Measurements from ENCODE around the gene VAMP1. TPM values are rescaled to one million over a fixed set of nuclear protein-coding genes. Genes with fewer than 3 reads are reported as not detected.

The VAMP1 gene
- total and polyA plus RNA-seq, 2 of the 13 experiments (the other 11 are each of a cell fraction or from before 2014, with no cell fraction given): 2.5 to 7.4 TPM

GRCh38 chr12:6444031-6444430 is 26.4 kb downstream of the VAMP1 start (continued):
- no peak for TF ChIP-seq ZNF382 (CRISPR knock-in tag; IDR thresholded peaks at IDR 0.05; ENCODE audit: borderline replicate concordance)

GRCh38 chr12:6443361-6443983 is 27.0 kb downstream of the VAMP1 start:
- no peaks in the 10 kb centered on the region for H4K20me1 ChIP-seq (ENCODE audit: insufficient read depth, low read length)
- ChIA-PET POLR2A (interaction anchor here (1.7 to 1.8 kb wide), 2 partner anchors 8 to 27 kb away, joined by 6 to 7 read pairs; partner anchors contain the start of genes TAPBPL and VAMP1), CTCF (ENCODE audit: low intra/inter-chr PET ratio, low total read pairs) (no interaction called here)
- no peak overlapping the region for H3K9ac ChIP-seq (ENCODE audit: insufficient read depth, low read depth, low read length)
- 69% methylated on average over 8 of the region's 9 CpGs for WGBS (ENCODE audit: low lambda C conversion rate)
- no TSS peak for BruUV-seq (replicated peaks)
- DNase-seq (ENCODE audit: low spot score) (no peak), ATAC-seq (no peak; the same call in 2 of the 3 replicates), FAIRE-seq (no peak)
- H2AFZ ChIP-seq (ENCODE audit: low read length): no peak overlapping the region
- peaks cover 33% of the 10 kb centered on the region for H3K4me1 ChIP-seq (ENCODE audit: insufficient read depth, low read length)
- no peak overlapping the region for H3K4me3 ChIP-seq (replicated peaks in 1 of 3; ENCODE audit: insufficient read depth in 1 of 3, low read depth in 2 of 3, low read length in 3 of 3)
- no peak overlapping the region for H3K4me2 ChIP-seq (ENCODE audit: low read depth, low read length)
- H3K36me3 ChIP-seq (replicated peaks in 1 of 2; ENCODE audit: control insufficient read depth in 1 of 2, insufficient read depth in 2 of 2, low read length in 2 of 2): no peaks in the 10 kb centered on the region
- no peaks in the 10 kb centered on the region for H3K79me2 ChIP-seq (ENCODE audit: insufficient read depth, low read length)
- intact Hi-C loops (cut with micrococcal nuclease; ENCODE audit: unreplicated experiment) (no loop called here), in situ Hi-C loops (cut with HindIII; ENCODE audit: extremely low pct_ligation_motif_present, low pct_unique_long_range_greater_than_20kb) (no loop called here)
- H3K27me3 ChIP-seq (ENCODE audit: control insufficient read depth in 1 of 2, insufficient read depth in 2 of 2, low read length in 2 of 2): no peaks in the 10 kb centered on the region; a peak in 1 of 5 replicates
- TF ChIP-seq NR2F6 (IDR thresholded peaks at IDR 0.05) (no peak), NR2F6 (CRISPR knock-in tag; IDR thresholded peaks at IDR 0.05) (no peak), NRL (CRISPR knock-in tag; IDR thresholded peaks at IDR 0.05; ENCODE audit: borderline replicate concordance) (no peak), STAT6 (CRISPR knock-in tag; IDR thresholded peaks at IDR 0.05; ENCODE audit: borderline replicate concordance) (no peak), ZZZ3 (CRISPR knock-in tag; IDR thresholded peaks at IDR 0.05; ENCODE audit: borderline replicate concordance) (no peak), SYNCRIP (IDR thresholded peaks at IDR 0.05; ENCODE audit: insufficient read depth, low read depth, low read length) (no peak), NR1H2 (CRISPR knock-in tag; IDR thresholded peaks at IDR 0.05; ENCODE audit: borderline replicate concordance, low read depth) (no peak), HNRNPL (IDR thresholded peaks at IDR 0.05; ENCODE audit: low read depth, low read length) (no peak), TSC22D2 (CRISPR knock-in tag; IDR thresholded peaks at IDR 0.05; ENCODE audit: borderline replicate concordance) (no peak), ZNF749 (CRISPR knock-in tag; IDR thresholded peaks at IDR 0.05; ENCODE audit: borderline replicate concordance) (no peak), ZNF703 (CRISPR knock-in tag; IDR thresholded peaks at IDR 0.05; ENCODE audit: borderline replicate concordance) (no peak), ZNF451 (CRISPR knock-in tag; IDR thresholded peaks at IDR 0.05) (no peak), ZBTB3 (CRISPR knock-in tag; IDR thresholded peaks at IDR 0.05; ENCODE audit: borderline replicate concordance, low read depth) (no peak), REXO4 (CRISPR knock-in tag; IDR thresholded peaks at IDR 0.05; ENCODE audit: borderline replicate concordance) (no peak), GABPA (IDR thresholded peaks at IDR 0.05; ENCODE audit: low read depth, low read length) (no peak), GABPA (CRISPR knock-in tag; IDR thresholded peaks at IDR 0.05; ENCODE audit: low read depth) (no peak)
- no peaks in the 10 kb centered on the region for H3K9me3 ChIP-seq (ENCODE audit: low read length)
- H3K27ac ChIP-seq (ENCODE audit: extremely low read length, insufficient read depth, low read length): no peak overlapping the region
